NCI-H1930 (cell line): ENCODE measurements around the gene PPP1R9A.

Experiments used
- DNase-seq, 2 experiments: peaks; one replicate each; lab custom pipeline; 2025; lab: John Stamatoyannopoulos, UW

Gene PPP1R9A

GRCh38 chr7:95097851-95098250 lies 190.5 kb downstream of the PPP1R9A start:
- no peak for DNase-seq

GRCh38 chr7:95099106-95099505 lies 191.7 kb downstream of the PPP1R9A start:
- no peak for DNase-seq

GRCh38 chr7:95101422-95101821 lies 194.0 kb downstream of the PPP1R9A start:
- no peak for DNase-seq

- DNase-seq: no peak
Observed at GRCh38 chr7:95102662-95103061, 195.3 kb downstream of the PPP1R9A start.

- DNase-seq: no peak
Observed at GRCh38 chr7:95104739-95105138, 197.3 kb downstream of the PPP1R9A start.

GRCh38 chr7:95105627-95106026 lies 198.2 kb downstream of the PPP1R9A start:
- DNase-seq: no peak

- DNase-seq: no peak
Observed at GRCh38 chr7:95106401-95106800, 199.0 kb downstream of the PPP1R9A start.

- no peak for DNase-seq
Observed at GRCh38 chr7:95110707-95111106, 203.3 kb downstream of the PPP1R9A start.

GRCh38 chr7:95113590-95113989 lies 206.2 kb downstream of the PPP1R9A start:
- DNase-seq: no peak

GRCh38 chr7:95126053-95126709 lies 218.8 kb downstream of the PPP1R9A start:
- peak in 1 of 2 experiments; percentile 49 for DNase-seq

- DNase-seq: no peak
Observed at GRCh38 chr7:95132500-95132899, 225.1 kb downstream of the PPP1R9A start.

- DNase-seq: no peak
Observed at GRCh38 chr7:95139922-95140321, 232.5 kb downstream of the PPP1R9A start.

GRCh38 chr7:95141755-95142154 lies 234.4 kb downstream of the PPP1R9A start:
- DNase-seq: no peak

GRCh38 chr7:95144256-95144655 lies 236.9 kb downstream of the PPP1R9A start:
- no peak for DNase-seq

- no peak for DNase-seq
Observed at GRCh38 chr7:95155965-95156364, 248.6 kb downstream of the PPP1R9A start.

- DNase-seq: no peak
Observed at GRCh38 chr7:95157381-95157780, 250.0 kb downstream of the PPP1R9A start.

GRCh38 chr7:95169678-95170077 lies 262.3 kb downstream of the PPP1R9A start:
- no peak for DNase-seq

- DNase-seq: no peak
Observed at GRCh38 chr7:95172420-95172819, 265.0 kb downstream of the PPP1R9A start.

- DNase-seq: no peak
Observed at GRCh38 chr7:95190515-95190914, 283.1 kb downstream of the PPP1R9A start.

- no peak for DNase-seq
Observed at GRCh38 chr7:95191795-95192194, 284.4 kb downstream of the PPP1R9A start.

GRCh38 chr7:95198863-95199262 lies 291.5 kb downstream of the PPP1R9A start:
- no peak for DNase-seq

- peak; percentile 5 to 38 for DNase-seq
Observed at GRCh38 chr7:95199779-95200558, 292.6 kb downstream of the PPP1R9A start.

GRCh38 chr7:95200741-95201140 lies 293.3 kb downstream of the PPP1R9A start:
- no peak for DNase-seq

- DNase-seq: no peak
Observed at GRCh38 chr7:95201727-95202126, 294.3 kb downstream of the PPP1R9A start.
